Stimulated activated CD8-positive, alpha-beta memory T cell treated with anti-CD3 and anti-CD28 coated beads, Interleukin-12 subunit alpha, Interleukin-12 subunit beta, amount 100 ng/mL, for 24 hours (primary cell): ENCODE measurements around the gene KCTD16.

Experiments used
- DNase-seq: peaks from one replicate; pipeline ENCODE4 v3.0.0-alpha.2; 2020; ENCODE audit errors: extremely low read depth

KCTD16 gene

DNA sequence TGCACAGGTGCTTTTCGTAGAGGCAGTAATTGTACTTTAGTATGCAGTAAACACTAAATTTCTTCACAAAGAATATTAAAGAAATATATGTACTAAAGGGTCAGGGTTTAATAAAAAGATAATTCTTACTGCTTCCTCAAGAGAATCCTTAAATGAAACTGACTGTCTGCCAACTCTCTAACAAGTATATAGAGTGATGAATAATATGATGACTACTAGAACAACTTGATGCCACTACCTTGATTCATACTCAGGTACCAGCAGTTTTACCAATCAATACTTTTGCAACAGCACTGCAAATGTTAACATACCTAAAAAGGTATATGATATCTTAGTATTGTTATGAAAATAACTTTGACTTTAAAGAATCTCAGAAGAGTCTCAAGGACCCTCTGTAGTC lies 4.0 kb upstream of the KCTD16 start:
- DNase-seq = no peak

DNA sequence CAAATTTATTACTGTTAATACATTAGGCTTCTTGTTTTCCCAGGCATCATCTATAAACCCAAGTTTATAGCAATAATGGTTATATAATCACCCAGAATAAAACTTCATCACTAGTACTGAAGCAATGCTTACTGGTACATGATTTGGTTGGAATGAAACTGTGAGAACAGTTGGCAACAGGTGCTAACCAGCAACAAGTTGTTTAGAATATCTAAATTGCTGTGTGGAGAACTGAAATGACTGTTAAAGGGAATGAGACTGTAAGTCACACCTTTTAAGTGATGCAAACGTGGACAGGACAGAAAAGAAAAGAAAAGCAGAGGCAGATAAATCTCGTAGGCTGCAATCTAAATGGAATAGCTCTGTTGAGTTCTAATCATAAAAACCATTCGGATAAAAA lies 2.7 kb upstream of the KCTD16 start:
- DNase-seq = no peak

DNA sequence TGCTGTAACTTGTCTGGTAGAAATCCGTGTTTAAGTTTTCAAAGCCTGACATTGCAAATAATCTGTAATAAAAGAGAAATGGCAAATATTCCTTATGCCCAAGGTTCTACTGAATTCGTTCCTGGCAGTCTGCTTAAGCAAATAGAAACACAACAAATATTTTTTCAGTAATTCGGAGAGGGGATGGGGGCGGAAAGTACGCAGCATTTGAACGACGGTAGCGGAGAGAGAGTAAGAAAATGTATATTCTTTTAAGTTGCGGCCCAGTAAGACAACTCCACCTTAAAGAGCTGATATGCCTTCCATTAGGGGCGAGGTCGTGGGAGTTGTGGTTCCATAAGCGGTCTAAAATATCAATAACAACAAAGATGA lies 783 bp upstream of the KCTD16 start:
- DNase-seq = no peak

DNA sequence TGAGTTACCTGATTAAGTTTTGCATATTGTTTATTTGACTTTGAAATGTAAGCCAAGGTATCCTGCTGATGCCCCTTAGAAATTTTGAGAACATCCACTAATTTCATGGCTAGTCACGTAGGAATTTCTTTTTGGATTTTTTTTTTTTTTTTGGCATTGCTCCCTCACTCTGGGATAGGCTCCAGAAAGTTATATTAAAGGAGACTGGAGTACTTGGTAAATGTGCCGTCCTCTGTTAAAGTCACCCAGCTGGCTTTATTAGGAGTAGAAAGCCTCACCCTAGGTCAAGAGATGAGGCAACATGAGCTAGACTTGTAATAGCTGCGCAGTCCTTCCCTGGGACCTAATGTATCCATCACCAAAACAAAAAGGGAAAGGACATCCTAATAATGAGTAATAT lies 3.1 kb downstream of the KCTD16 start:
- DNase-seq = no peak

DNA sequence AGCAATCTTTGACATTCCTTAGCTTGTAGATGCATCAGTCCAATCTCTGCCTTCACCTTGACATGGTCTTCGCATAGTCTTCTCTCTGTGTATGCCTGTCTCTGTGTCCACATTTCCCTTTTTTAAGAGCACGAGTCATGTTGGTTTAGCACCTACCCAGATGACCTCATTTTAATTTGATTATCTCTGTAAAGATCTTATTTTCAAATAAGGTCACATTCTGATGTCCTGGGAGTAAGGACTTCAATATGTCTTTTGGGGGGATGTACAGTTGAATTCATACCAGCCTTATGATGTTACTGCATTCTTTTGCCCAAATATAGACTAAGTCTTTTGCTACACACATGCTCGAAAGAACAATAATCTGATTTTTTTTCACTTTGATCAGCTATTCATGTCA lies 6.9 kb downstream of the KCTD16 start:
- no peak for DNase-seq

DNA sequence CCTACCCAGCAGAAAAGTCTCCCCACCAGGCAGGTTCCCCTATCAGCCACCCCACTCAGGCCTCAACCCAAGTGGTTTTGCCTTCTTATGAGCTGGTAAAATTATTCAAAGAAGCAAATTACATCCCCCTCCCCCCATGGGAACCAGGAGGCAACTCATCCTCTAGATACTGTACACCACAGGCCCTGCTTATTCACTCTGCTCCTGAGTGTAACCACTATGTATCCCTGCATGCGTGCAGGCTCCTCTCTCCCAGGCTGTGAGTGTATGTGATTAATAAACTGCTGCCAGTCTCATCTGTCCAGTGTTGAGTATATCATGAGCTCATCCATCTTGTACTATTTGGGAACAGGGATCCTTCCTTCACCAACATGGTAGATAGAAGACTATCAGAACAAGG lies 8.6 kb downstream of the KCTD16 start:
- DNase-seq = no peak

DNA sequence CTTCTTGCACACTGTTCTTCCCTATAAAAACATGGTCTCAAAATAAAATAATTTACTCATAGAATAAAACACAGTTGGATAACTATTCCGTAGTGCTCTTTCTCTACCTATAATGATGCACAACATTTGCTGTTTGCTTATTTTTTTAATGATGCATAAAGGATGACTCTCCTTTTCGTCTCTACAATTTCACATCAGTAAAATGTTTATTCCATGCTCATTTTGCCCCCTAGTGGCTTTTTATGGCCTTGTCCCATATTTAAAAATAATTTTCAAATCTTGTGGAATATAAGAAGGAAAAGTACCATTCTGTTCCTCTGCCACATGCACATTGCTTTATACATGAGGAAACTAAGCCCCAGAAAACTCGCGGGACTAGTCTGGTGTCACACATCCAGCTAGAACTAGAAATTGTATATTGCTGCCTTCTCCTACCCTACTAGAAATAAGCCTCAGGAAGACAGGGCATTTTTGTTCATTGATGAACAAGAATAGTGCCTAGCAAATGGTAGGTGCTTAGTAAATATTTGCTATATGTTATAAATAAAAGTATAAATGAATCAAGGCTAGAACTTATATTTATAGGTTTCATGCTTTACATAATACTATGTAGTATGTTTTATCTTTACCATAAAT lies 12.7 kb downstream of the KCTD16 start:
- DNase-seq = no peak

DNA sequence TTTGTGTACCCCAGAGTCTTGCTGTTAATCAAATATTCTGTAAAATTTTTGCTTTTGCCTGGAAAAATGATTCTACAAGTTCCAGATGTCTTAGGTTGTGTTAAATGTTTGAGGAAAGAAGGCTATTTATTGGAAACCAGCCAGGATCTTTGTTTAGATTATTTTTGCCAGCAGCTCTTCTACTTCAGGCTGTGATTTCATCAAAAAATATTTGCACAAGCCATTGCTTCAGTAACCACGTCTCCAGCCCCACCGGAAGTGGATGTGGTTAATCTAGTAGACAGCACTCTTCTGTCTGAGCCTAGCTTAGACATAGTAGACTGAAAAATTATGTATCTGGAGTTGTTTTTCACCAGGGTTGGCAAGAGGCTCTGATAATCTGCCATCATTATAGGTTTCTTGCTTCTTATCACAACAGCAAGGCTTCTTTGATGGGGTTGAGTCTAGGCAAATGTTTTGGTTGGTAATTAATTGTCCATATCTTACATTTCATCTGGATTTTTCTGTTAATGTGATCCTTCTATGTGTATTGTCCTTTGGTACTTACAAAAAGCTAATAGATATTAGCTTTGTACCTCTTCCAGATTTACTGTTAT lies 17.1 kb downstream of the KCTD16 start:
- DNase-seq = peak; percentile 42

DNA sequence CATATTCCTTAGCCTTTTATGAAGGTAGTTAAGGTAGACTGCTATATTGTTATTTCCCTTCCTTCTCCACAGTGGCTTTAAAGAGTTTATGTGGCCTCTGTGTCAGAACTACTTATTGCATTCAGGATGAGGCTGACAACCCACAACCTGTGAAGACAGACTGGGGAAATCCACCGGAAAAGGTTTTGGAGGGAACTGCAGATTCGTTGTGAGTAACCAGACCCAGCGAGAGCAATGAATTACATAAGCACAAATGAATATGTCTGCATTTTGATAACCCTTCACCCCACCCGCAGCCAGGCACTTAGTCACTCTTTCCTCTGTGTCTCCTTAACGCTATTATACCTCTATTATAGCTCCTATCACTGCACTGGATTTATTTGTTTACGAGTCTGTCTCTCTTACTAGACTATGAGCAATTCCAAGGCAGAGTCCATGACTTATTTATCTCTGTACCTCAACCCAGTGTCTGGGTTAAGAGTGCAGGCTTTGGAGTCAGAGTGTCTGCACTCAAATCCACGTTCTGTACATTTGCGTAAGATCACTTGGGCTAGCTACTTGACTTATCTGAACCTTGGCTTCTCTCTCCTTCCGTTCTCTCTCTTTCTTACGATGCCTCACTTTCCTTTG lies 19.2 kb downstream of the KCTD16 start:
- peak; percentile 37 for DNase-seq

DNA sequence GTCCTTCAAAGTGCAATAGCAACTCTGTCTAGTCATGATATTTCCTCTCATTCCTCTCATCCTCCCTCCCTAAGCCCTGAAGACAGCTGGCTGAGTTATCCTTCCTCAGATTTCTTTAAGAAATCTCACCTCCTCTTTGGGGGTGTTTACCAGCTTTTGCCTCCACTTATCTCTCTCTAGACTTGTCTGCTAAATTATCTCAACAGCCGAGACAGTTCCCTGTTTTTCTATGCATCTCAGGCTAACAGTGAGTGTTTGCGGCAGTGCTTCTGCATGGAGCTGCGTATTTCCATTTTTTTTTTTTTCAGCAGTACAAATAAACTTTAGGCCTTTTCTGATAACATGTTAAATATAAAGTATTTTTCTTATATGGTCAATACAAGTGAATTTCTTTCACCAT lies 20.9 kb downstream of the KCTD16 start:
- DNase-seq = no peak

DNA sequence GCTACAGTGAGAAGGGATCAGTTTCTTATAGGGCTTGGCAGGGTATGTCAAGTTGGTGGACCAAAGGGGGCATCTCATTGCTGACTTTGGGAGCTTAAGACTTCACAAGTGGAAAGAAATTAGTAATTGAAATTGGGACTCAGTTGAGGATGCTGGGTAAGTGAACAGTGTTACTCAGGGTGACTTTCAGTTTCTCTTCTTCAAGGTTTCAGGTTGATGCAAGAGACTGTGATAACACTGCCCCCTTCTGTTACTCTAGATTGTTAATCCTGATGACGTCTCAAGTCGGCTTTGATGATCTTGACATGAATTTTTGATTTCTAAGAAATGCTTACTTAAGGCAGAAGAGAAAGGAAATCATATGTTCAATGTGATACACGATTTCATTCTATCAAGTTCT lies 21.3 kb downstream of the KCTD16 start:
- no peak for DNase-seq

DNA sequence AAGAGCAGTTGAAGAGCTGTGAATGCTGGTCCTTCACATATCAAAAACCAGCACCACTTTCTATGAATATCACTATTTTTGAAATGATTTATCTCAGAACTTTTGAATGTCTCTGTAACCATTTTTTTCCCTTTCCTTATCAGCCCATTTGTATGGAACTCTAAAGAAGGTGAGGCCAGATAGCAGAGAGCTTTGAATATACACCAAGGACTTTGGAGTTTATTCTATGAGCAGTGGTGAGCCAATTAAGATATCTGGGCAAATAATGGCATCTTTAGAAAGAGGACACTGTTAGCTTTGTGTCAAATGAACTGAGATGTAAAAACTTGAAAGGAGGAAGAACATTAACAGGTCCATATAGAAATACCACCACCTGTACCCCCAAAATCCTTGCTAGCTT lies 22.0 kb downstream of the KCTD16 start:
- no peak for DNase-seq

DNA sequence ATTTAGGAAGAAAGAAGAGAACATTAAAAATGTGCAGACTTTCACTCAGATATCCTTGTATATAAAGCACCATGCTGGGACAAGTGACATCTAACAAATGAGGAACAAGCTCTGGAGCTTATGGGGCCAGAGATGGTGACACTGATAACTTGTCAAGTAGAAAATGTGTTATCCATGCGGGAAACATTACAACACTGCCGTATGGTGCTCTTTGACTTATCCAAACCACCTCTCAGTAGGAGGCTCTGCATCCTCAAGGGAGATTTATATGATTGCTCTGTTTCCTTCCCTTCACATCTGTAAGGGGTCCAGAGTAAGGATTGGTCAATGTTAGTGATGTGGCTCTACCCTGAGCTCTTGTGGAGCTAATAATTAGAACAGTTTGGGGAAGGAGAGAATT lies 23.5 kb downstream of the KCTD16 start:
- no peak for DNase-seq

DNA sequence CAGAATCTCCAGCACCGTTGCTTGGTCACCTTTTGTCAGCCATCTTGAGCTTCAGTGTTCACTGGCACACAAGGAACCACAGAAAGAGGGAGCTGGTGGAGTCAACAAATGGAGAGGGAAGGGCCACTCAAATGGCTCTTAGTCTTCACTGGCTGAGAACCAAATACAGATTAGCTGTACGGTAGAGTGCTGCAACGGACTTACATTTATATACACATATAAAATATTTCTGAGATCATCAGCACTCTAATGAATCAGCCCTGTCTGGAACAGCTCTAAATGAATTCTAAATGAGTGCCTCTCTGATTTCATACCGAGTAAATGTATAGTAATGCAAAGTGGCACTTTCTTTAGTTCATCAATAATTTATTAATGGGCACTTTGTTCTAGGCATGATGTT lies 24.8 kb downstream of the KCTD16 start:
- DNase-seq = no peak

DNA sequence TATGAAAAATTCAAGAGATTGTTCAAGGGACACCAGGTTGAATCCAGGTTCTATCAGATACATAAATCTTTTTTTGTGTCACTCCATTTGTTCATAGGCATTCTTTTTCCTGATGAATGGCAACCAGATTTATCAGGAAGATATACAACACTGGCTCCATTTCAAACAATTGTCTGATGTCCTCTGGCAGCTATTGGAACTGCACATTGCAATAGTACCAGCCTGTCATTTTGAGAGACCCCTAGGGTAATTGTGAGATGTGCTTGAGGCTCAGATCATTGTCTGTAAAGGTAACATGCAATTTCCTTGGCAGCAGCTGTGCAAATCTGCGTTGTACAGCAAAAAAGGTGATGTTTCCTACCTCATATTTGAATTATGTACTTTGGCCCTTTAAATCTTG lies 25.9 kb downstream of the KCTD16 start:
- DNase-seq = no peak

DNA sequence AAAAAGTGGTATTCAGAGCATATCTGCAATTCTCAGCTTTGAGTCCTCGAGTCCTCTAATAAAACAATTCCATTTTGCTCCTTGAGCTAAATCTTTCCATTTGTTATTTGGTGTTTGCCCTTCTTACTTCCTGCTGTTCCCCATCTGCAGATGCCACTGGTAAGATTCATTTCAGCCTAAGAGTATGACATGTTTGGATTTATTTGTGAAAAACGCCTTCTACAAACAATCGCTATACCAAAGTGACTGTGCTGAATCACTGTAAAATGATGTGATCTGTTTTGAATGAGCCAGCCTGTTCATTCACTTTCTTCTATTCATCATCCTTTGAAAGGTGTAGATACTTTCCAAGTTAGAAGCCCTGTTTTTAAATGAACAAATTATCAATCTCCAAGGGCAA lies 27.7 kb downstream of the KCTD16 start:
- no peak for DNase-seq

DNA sequence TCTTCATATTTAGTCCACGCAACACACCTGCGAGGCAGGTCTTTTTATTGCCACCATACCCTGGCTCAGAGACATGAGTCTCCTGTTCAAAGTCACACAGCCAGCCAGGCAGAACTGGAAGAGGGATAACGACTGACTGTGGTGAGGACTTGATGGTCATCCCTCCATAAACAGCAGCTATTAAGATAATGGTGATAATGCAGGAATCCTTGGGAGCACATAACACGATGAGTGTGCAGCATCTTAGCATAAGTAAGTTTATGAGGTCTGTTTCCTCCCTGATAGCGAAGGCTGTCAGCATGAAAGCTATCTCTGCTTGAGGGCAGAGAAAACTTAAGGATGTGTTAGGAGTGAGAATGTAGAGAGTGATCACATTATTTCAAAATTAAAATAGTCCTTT lies 30.9 kb downstream of the KCTD16 start:
- no peak for DNase-seq

DNA sequence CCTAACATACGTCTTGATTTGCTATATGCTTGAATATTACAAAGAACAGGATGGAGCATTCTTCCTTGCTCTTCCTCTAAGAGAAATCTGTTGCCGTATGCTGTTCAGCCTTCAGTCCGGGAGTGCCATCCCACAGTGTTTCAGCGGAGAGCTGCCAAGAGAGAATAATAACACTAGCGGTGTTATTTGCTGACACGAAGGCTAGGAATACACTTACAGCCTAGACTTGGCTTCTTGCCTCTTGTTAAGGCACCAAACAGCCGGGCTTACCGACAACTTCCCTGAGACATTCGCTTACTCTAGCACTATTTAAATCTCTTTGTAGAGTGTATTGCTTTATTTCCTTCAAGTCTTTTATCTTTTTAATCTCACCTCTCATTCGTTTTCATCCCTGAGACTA lies 31.4 kb downstream of the KCTD16 start:
- DNase-seq = no peak

DNA sequence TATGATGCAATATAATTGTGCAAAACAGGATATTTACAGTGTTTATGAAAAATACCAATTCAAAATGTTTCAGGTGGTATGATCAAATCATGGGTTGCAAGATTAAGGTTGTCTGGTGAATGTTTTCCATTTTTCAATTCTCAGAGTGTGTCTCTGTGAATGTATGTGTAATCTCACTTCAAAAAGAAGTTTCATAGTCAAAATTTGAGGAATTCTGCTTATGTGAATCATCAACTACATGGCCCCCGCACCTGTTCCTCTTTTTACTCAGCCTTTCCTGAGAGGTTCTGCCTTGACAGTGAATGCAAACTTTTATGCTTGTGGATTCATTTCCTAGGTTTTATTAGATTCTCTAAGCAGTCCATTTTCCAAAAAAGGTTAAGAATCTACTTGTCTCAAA lies 32.1 kb downstream of the KCTD16 start:
- no peak for DNase-seq

DNA sequence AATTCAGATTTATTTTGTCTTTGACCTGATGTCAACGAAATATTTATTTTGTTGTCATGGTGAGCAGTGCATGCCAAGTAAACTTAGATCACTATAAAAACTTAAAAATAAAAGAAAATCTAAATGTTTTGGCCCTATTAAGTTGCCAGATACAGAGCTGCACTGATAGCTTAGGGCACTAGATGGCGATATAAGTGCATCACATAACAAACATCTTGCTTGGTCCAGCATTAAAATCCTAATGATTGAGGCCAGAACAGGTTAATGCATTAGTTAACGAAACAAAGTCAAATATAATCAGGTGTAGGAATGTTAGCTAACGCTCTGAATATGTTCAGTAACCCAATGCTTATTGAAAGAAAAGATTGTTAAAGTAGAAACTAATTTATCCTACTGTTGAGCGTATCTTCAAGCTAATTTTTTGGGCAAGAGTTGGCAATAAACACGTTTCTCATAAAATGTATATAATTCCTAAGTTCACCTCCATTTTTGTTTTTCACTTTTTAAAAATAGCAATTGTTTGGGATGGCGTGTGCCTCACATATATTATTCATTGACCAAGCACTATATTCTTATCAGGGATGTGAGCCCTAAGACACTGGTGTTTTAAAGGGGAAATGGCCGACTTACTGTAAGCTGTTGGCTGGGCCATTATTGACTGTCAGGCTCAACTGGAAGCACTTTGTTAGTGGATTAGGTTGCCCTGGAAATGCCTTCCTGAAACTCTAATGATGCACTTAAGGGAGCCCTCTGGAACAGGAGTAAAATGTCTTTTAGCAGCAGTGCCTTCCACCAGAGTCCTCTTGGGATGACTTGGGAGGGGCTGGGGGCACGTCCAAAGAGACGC lies 33.3 kb downstream of the KCTD16 start:
- no peak for DNase-seq

DNA sequence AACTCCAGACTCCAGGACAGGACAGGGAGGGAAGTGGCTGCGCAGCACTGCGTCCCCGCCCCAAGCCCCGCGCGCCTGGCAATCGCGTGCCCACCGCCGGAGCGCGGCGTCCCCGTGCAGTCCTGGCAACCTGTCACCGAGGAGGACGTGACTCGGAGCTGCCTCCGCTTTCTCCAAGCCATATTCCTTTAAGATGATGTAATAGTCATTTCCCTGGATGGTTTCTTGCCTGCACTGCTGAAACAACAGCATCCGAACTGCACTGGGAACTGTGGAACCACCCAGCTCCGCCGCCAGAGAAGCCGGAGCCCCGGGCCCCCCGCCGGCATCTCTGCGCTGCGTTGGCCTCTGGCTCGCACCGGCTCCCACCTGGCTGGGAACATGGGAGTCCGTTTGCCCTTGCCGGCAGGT lies 34.5 kb downstream of the KCTD16 start:
- no peak for DNase-seq

DNA sequence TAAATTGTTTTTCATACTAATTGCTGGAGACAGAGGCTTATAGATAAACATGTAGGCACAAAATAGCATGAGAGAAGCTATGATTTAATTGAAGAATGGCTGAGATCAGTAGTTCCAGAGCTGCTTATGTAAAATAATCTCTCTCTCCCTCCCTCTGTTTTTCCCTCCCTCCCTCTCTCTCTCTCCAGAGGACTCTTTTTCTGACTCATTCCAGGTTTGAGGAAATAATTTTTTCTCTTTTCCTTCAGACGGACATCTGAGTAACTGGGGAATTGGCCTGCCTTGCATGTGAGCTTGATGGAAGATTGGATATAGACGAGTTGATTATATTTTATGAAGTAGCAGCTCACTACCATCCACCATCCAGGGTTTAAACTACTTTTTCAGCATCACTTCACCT lies 35.5 kb downstream of the KCTD16 start:
- DNase-seq = no peak

DNA sequence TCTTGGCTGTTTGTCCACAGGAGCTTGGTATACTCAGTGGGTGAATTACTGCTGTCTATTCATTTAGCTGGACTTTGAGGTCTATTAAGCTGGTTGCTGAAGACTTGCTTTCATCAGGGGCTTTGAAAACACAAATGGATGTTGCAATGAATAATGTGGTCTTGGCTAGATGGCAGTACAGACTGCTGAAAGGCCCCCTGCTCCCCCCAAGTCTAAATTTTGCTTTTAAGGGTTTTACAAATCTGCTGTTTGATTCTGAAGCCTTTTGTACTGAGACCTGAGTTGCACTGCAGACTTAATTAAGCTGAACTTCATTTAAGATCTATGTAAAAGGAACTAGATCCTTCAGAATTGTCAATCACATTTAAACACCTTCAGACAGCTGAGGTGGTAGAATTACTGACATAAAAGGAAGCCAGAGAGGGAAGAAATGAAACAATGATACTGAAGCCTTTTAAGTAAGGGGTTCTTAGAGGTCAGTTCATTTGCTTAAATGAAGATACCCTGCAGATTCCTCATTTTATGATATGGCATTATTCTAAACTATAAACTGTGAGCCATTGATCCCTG lies 37.3 kb downstream of the KCTD16 start:
- no peak for DNase-seq
